ENCODE data around the gene LCN6. TPM values are rescaled to one million over a fixed set of nuclear protein-coding genes. Genes with fewer than 3 reads are reported as not detected.
"Not testable (repeated sequence)": the region's sequence is repeated elsewhere in the genome, so short reads cannot be mapped to it uniquely, and the experiment has no call there.

Gene LCN6
- total RNA-seq, 2 donors from 2014 or later = 0.56 to 1.2 TPM

DNA sequence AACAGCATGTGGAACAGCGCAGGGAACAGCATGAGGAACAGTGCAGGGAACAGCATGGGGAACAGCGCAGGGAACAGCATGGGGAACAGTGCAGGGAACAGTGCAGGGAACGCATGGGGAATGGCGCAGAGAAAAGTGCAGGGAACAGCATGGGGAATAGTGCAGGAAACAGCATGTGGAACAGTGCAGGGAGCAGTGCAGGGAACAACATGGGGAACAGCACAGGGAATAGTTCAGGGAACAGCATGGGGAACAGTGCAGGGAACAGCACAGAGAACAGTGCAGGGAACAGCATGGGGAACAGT, 7.8 kb upstream of the LCN6 start:
- Histone ChIP-seq H3K4me3 (no peak overlapping the region), H3K4me1 (no peaks in the 10 kb centered on the region), H3K27me3 (no peaks in the 10 kb centered on the region), H3K9me3 (no peaks in the 10 kb centered on the region), H3K27ac (no peak overlapping the region), H3K36me3 (no peaks in the 10 kb centered on the region), H3K9ac (ENCODE audit: low read depth in 2 of 2, low read length in 2 of 2) (no peak overlapping the region)
- no peak for DNase-seq
- intact Hi-C loops (cut with DNase I) = no loop called here
- TF ChIP-seq CTCF (IDR thresholded peaks at IDR 0.05) = no peak

DNA sequence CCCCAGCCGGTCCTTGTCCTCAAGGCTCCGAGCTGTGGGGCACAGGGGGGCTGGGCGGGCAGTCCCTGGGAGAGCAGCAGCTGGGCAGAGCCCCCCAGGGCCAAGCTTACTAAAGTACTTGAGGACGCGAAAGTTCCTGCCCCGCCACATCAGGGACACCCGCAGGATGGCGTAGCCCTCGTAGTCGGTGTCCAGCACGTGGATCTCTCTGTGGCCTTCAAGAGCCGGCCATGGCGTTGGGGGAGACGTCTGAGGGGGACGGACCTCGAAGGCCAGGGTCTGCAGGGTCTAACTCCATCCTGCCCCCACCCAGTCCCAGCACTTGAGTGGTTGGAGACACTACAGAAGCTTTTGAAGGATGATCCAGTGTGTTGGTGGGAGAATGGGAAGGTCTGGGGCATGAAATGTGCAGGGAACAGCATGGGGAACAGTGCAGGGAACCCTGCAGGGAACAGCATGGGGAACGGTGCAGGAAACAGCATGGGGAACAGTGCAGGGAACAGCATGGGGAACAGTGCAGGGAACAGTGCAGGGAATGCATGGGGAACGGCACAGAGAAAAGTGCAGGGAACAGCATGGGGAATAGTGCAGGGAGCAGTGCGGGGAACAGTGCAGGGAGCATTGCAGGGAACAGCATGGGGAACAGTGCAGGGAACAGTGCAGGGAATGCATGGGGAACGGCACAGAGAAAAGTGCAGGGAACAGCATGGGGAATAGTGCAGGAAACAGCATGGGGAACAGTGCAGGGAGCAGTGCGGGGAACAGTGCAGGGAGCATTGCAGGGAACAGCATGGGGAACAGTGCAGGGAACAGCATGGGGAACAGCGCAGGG, 7.2 kb upstream of the LCN6 start:
- H3K27ac ChIP-seq = not testable (repeated sequence)

DNA sequence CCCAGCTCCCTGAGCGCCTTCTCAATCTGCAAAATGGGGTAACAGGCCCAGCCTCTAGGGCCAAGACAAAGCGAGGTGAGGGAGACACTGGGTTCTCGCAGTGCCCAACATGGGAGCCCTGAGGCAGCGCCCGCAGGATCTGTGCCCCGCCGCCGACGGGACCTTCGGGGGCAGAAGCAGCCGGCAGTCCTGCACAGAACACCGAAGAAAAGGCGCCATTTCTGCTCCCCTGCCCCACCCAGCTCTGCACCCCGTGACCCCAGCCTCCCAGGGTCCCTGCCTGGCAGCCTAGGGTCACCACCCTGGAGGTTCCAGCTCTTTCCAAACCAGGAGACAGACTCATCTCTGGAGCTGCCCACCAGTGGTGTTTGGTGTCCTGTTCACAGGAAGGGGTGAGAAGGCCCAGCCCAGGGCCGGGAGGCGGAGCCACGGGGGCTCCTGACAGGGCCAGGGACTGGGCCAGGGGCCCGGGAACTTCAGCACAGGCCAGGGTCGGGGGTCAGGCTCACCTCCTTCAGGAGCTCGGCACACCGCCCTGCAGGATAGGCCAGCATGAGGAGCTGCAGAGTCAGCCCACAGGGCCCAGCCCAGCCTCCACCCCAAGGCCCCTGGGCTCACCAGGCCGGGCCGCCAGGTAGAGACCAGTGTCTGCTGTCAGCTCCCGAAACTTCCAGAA, 6.4 kb upstream of the LCN6 start:
- no peaks in the 10 kb centered on the region for H3K36me3 ChIP-seq
- no peaks in the 10 kb centered on the region for H3K9me3 ChIP-seq
- H3K4me3 ChIP-seq = no peak overlapping the region
- intact Hi-C loops (cut with DNase I) = no loop called here
- no peaks in the 10 kb centered on the region for H3K27me3 ChIP-seq
- no peak for DNase-seq
- H3K9ac ChIP-seq (ENCODE audit: low read depth in 2 of 2, low read length in 2 of 2) = no peak overlapping the region
- H3K4me1 ChIP-seq = no peaks in the 10 kb centered on the region
- TF ChIP-seq CTCF (IDR thresholded peaks at IDR 0.05) = no peak
- H3K27ac ChIP-seq = no peak overlapping the region

More for the DNA sequence above, 7.2 kb upstream of the LCN6 start:
- H3K9me3 ChIP-seq; intact Hi-C loops (cut with DNase I); H3K9ac ChIP-seq (ENCODE audit: low read depth in 2 of 2, low read length in 2 of 2); H3K4me1 ChIP-seq; H3K4me3 ChIP-seq; H3K27me3 ChIP-seq; DNase-seq; H3K36me3 ChIP-seq: not testable (repeated sequence)

- no peak for DNase-seq
- intact Hi-C loops (cut with DNase I) = no loop called here
- Histone ChIP-seq H3K4me3 (no peak overlapping the region), H3K4me1 (no peaks in the 10 kb centered on the region), H3K27me3 (no peaks in the 10 kb centered on the region), H3K9ac (ENCODE audit: low read depth in 2 of 2, low read length in 2 of 2) (no peak overlapping the region), H3K9me3 (no peaks in the 10 kb centered on the region), H3K36me3 (no peaks in the 10 kb centered on the region), H3K27ac (no peak overlapping the region)
- TF ChIP-seq CTCF (IDR thresholded peaks at IDR 0.05) = no peak
Observed at GRCh38 chr9:136754059-136754572, 5.8 kb upstream of the LCN6 start.

GRCh38 chr9:136753371-136754058, 5.2 kb upstream of the LCN6 start:
- no peak for DNase-seq
- H3K9ac ChIP-seq (ENCODE audit: low read depth in 2 of 2, low read length in 2 of 2) = no peak overlapping the region
- H3K36me3 ChIP-seq = no peaks in the 10 kb centered on the region
- no peak for TF ChIP-seq CTCF (IDR thresholded peaks at IDR 0.05)
- H3K4me3 ChIP-seq = no peak overlapping the region
- no peaks in the 10 kb centered on the region for H3K27me3 ChIP-seq
- no peaks in the 10 kb centered on the region for H3K9me3 ChIP-seq
- no peaks in the 10 kb centered on the region for H3K4me1 ChIP-seq
- intact Hi-C loops (cut with DNase I) = no loop called here
- no peak overlapping the region for H3K27ac ChIP-seq

Data from colonic mucosa (tissue), 4 donors.